NCI-H2107 treated with DMSO at 0.1 percent for 48 hours (cell line): ENCODE data around the gene MFSD11.
"Not testable (repeated sequence)": the region's sequence is repeated elsewhere in the genome, so short reads cannot be mapped to it uniquely, and the experiment has no call there.

Source experiments
- DNase-seq: peaks from one replicate; lab custom pipeline; 2025; ENCODE audit not compliant: unreplicated experiment; lab: John Stamatoyannopoulos, UW

MFSD11 gene

GRCh38 chr17:76726231-76726775, 11.6 kb upstream of the MFSD11 start, which contains the start of gene JMJD6:
Gene JMJD6 (minus strand): TSS chr17:76726606. CDS start chr17:76726475, 131 bp downstream.
- DNase-seq = peak; percentile 92

- DNase-seq = no peak
These were observed 10.9 kb upstream of the MFSD11 start, which contains the start of gene METTL23 for GRCh38 chr17:76726776-76727718. Gene METTL23 (plus strand): TSS chr17:76726839. CDS start chr17:76729711, 2,872 bp downstream.

DNA sequence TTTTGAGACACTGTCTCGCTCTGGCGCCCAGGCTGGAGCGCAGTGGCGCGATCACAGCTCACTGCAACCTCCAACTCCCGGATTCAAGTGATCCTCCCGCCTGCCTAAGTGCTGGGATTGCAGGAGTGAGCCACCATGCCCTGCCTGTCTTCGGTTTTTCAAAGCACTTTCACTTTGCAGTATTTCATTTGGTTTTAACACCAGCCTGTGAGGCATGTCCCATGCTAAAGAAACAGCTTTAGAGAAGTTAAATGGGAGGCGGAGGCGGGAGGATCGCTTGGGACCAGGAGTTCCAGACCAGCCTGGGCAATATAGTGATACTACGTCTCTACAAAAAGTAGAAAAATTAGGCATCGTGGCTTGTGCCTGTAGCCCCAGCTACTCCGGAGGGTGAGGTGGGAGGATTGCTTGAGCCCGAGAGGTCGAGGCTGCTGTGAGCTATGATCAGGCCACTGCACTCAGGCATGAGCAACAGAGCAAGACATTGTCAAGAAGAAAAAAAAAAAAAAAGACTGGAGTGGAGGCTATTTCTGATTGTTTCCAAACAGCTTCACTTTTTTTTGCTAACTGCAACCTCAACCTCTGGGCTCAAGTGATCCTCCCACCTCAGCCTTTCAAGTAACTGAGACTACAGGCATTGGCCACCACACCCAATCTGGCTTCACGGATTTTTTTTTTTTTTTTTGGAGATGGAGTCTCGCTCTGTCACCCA, 10.0 kb upstream of the MFSD11 start:
- DNase-seq = no peak

DNA sequence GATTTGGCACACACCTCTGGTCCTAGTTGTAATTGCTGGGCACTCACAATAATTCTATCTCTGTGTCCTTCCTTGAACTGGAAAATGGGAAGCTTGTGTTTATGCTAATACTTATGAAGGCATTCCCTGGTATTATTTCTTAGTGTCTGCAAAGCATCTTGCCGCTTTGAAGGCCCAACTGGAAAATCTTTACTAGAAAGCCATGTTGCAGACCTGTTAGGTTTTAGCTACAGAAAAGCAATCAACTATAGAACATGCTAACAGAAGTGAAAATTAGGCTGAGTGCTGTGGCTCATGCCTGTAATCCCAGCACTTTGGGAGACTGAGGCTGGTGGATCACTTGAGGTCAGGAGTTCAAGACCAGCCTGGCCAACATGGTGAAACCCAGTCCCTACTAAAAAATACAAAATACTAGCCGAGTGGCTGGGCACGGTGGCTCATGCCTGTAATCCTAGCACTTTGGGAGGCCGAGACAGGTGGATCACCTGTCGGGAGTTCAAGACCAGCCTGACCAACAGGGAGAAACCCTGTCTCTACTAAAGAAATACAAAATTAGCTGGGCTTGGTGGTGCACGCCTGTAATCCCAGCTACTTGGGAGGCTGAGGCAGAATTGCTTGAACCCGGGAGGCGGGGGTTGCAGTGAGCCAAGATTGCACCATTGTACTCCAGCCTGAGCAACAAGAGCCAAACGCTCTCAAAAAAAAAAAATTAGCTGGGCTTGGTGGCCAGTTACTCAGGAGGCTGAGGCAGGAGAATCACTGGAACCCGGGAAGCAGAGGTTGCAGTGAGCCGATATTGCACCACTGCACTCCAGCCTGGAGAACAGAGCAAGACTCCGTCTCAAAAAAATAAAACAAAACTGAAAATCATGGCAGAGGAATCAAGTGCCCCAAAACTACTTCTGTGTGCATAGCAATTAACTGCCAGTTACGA, 5.9 kb upstream of the MFSD11 start:
- not testable (repeated sequence) for DNase-seq

- DNase-seq = no peak
These were observed 4.9 kb upstream of the MFSD11 start for GRCh38 chr17:76732734-76733617.

DNA sequence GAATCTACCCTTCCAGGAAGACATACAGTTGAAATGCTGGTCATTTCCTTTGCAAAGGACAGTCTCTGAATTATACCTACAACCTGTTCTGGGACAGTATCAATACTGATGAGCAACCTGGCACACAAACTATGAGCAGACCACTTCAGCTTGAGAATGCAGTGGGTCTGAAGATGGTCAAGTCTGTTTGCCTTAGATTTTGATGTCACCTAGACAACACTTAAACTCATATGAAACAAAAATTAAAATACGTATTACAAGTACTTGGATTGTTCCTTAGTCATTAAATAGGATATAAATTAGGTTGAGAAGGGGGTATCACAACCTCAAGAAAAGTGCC, 4.3 kb upstream of the MFSD11 start:
- DNase-seq = no peak

- DNase-seq = no peak
These were observed 3.7 kb upstream of the MFSD11 start for GRCh38 chr17:76734080-76734840.

GRCh38 chr17:76735006-76735405, 2.9 kb upstream of the MFSD11 start:
- peak; percentile 24 for DNase-seq

GRCh38 chr17:76735586-76736348, 2.2 kb upstream of the MFSD11 start:
- DNase-seq = no peak

- no peak for DNase-seq
These were observed 1.4 kb upstream of the MFSD11 start for GRCh38 chr17:76736349-76737081.

DNA sequence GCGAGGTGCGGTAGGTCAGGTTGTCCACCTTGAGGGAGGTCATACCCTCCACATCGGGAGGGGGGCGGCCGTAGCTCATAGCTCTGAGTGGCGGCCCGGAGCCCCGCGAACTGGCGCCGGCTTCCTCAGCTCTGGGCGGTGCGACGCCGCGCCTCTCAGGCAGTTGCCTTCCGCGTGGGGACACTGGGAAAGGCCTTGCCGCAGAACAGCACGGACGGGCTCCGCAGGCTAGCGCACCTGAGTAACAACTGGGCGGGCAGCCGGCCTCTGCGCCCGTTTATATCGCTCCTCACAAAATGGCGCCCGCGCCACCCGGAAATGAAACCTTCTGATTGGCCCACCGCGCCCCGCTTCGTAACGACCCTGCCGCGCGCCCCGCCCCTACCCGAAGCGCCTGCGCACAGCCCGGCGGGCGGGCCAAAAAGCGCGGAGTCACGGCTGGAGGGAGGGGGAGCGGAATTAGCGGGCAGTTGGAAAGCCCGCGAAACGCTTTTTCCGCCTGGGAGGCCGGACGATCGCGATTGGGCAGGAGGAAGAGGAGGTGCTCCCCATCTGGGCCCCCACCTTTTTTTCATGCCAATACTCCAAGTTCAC, 740 bp upstream of the MFSD11 start, which contains the start of gene SRSF2:
Gene SRSF2, minus strand, starts transcription at position 250 of the 594 bp plus-strand sequence. Its CDS starts 171 bp downstream, at position 79.
- DNase-seq = peak; percentile 97

DNA sequence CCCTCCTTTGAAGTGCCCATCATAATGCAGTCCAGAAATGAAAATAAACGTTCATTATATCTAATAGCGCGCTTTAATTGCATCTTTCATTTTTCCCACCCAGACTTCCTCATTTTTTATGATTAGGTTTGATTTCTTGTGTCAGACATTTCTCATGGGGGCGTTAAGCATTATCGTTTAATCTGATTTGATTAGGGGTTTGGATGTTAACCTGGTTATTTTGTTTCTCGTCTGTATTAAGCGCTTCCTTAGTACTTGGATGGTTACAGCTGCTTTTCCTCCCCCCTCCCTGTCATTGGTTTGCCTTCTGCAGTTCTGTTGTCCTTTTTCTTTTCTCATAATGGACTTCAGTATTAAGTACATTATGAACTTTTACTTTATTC, 540 bp downstream of the MFSD11 start:
- DNase-seq = peak; percentile 37

- not testable (repeated sequence) for DNase-seq
These were observed 1.7 kb downstream of the MFSD11 start for GRCh38 chr17:76739568-76740115.

DNA sequence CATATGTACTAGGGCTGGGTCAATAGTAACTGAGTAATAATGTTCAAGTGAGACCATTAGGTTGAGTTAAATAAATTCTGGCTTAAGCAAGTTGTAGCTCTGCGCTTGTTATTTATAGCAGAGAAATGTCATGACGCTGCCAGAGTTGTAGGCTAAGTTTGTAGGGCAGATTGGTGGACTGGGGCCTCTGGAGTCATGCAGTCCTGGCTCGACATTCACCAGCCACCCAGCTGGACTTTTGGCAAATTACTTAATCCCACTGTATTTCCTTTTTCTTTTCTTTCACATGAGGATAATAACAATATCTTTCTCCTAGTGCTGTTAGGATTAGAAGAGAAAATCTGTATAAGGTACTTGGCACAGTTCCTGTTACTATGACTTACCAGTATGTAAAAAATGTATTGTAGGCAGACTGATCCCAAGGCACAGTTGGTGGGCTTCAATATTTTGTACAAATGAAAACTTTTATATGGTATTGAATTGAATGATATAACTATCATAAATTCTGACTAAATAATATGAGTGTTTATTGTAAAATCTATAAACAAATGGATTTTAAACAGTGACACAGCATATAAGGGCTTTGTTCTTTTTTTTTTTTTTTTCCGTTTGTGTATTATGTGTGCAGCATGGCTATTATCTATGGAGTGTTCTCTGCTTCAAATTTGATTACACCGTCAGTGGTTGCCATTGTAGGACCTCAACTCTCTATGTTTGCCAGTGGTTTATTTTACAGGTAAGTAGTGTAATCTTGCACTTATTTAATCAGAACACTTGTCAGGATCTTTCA, 2.6 kb downstream of the MFSD11 start:
- DNase-seq = peak; percentile 51

GRCh38 chr17:76742958-76743357, 5.0 kb downstream of the MFSD11 start:
- no peak for DNase-seq

DNA sequence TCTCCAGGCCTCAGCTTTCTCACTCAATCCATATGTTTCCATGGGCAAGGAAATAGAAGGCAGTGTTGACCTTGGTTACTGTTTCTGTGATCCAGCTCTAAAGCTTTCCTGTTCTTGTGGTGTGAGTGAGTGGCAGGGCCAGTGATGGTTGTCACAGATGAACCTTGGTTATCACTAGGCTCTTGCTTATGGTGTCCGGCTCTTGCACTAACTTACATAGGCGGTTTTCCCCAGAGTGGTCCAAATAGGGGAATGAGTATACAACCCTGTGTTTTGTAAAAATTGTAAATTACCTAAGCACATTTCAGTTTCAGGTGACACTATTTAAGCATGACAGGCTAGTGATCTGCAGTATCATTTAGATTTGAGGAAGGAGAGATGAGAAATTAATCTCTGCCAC, 6.8 kb downstream of the MFSD11 start:
- DNase-seq = no peak
